H9 (cell line): ENCODE results near the gene DOK6. TPM values are rescaled to one million over a fixed set of nuclear protein-coding genes. Genes with fewer than 3 reads are reported as not detected.

ENCODE experiments used
- DNase-seq: peaks from one replicate; pipeline ENCODE4 v3.0.0-alpha.2; 2017
- H2AFZ ChIP-seq: one replicate; pipeline ENCODE4 v1.6.1; 2013; ENCODE audit warnings: mild to moderate bottlenecking, low read length, control low read depth, moderate library complexity
- H2AK5ac ChIP-seq: 2 replicates; pipeline ENCODE4 v1.6.1; 2013; ENCODE audit warnings: low read length, control low read depth, mixed read lengths; ENCODE audit not compliant: insufficient read length
- H2BK120ac ChIP-seq: one replicate; pipeline ENCODE4 v1.6.1; 2013; ENCODE audit warnings: low read depth, mild to moderate bottlenecking, low read length, control low read depth, inconsistent platforms; ENCODE audit not compliant: poor library complexity, severe bottlenecking
- H2BK12ac ChIP-seq: 2 replicates; pipeline ENCODE4 v1.6.1; 2013; ENCODE audit warnings: low read length, control low read depth, mixed read lengths, low read depth; ENCODE audit not compliant: insufficient read length
- H2BK15ac ChIP-seq: 2 replicates; pipeline ENCODE4 v1.6.1; 2013; ENCODE audit warnings: low read depth, low read length, control low read depth
- H2BK20ac ChIP-seq: one replicate; pipeline ENCODE4 v1.6.1; 2013; ENCODE audit warnings: low read depth, mild to moderate bottlenecking, low read length, control low read depth, inconsistent platforms; ENCODE audit not compliant: poor library complexity, severe bottlenecking
- H2BK5ac ChIP-seq: 2 replicates; pipeline ENCODE4 v1.6.1; 2013; ENCODE audit warnings: low read length, control low read depth, mixed read lengths; ENCODE audit not compliant: insufficient read length
- H3K14ac ChIP-seq: 2 replicates; pipeline ENCODE4 v1.6.1; 2013; ENCODE audit warnings: low read length, control low read depth; ENCODE audit not compliant: insufficient read depth
- H3K18ac ChIP-seq: 2 replicates; pipeline ENCODE4 v1.6.1; 2013; ENCODE audit warnings: low read depth, mild to moderate bottlenecking, mixed read lengths, low read length, control low read depth; ENCODE audit not compliant: insufficient read length
- H3K23ac ChIP-seq: 2 replicates; pipeline ENCODE4 v1.6.1; 2013; ENCODE audit warnings: low read length, control low read depth, mixed read lengths, low read depth; ENCODE audit not compliant: insufficient read length
- H3K23me2 ChIP-seq: 2 replicates; pipeline ENCODE4 v1.6.1; 2013; ENCODE audit warnings: low read depth, mild to moderate bottlenecking, mixed read lengths, low read length, control low read depth; ENCODE audit not compliant: insufficient read length, poor library complexity, severe bottlenecking
- H3K27ac ChIP-seq: 2 replicates; pipeline ENCODE4 v1.5.1; 2013; ENCODE audit warnings: low read length, control low read depth, mixed read lengths, low read depth; ENCODE audit not compliant: insufficient read length
- H3K27me3 ChIP-seq: 2 replicates; pipeline ENCODE4 v1.6.1; 2013; ENCODE audit warnings: low read length, control low read depth, inconsistent platforms; ENCODE audit not compliant: insufficient read depth
- H3K4ac ChIP-seq: 2 replicates; pipeline ENCODE4 v1.6.1; 2013; ENCODE audit warnings: low read depth, mild to moderate bottlenecking, control low read depth, inconsistent platforms, low read length, moderate library complexity
- H3K4me1 ChIP-seq: 2 replicates; pipeline ENCODE4 v1.6.1; 2013; ENCODE audit warnings: low read length, control low read depth, inconsistent platforms; ENCODE audit not compliant: insufficient read depth
- H3K4me2 ChIP-seq: 2 replicates; pipeline ENCODE4 v1.6.1; 2013; ENCODE audit warnings: low read length, control low read depth, mixed read lengths; ENCODE audit not compliant: insufficient read length, insufficient read depth
- H3K56ac ChIP-seq: 2 replicates; pipeline ENCODE4 v1.6.1; 2013; ENCODE audit warnings: low read depth, mild to moderate bottlenecking, mixed read lengths, low read length, control low read depth; ENCODE audit not compliant: insufficient read length
- H3K79me1 ChIP-seq: 2 replicates; pipeline ENCODE4 v1.6.1; 2013; ENCODE audit warnings: low read depth, mild to moderate bottlenecking, moderate library complexity, low read length, control low read depth, inconsistent platforms; ENCODE audit not compliant: insufficient read depth, poor library complexity, severe bottlenecking
- H3K79me2 ChIP-seq: 2 replicates; pipeline ENCODE4 v1.6.1; 2013; ENCODE audit warnings: low read length, control low read depth, inconsistent platforms; ENCODE audit not compliant: insufficient read depth
- H3K9ac ChIP-seq: 2 replicates; pipeline ENCODE4 v1.6.1; 2013; ENCODE audit warnings: low read length, control low read depth, mixed read lengths; ENCODE audit not compliant: insufficient read length; ENCODE audit errors: extremely low read depth
- H3K9me3 ChIP-seq: one replicate; pipeline ENCODE4 v1.6.1; 2013; ENCODE audit warnings: low read depth, low read length, inconsistent platforms; ENCODE audit not compliant: control insufficient read depth
- H3T11ph ChIP-seq: one replicate; pipeline ENCODE4 v1.6.1; 2013; ENCODE audit warnings: mild to moderate bottlenecking, low read length, control low read depth, inconsistent platforms
- H4K20me1 ChIP-seq: one replicate; pipeline ENCODE4 v1.6.1; 2013; ENCODE audit not compliant: control insufficient read depth, insufficient read length, insufficient read depth
- H4K5ac ChIP-seq: 2 replicates; pipeline ENCODE4 v1.6.1; 2013; ENCODE audit warnings: low read depth, mild to moderate bottlenecking, mixed read lengths, low read length, control low read depth; ENCODE audit not compliant: insufficient read length
- H4K8ac ChIP-seq: replicated peaks from 2 replicates; pipeline ENCODE4 v1.6.1; 2013; ENCODE audit warnings: low read length, control low read depth, mixed read lengths, low read depth; ENCODE audit not compliant: insufficient read length
- H4K91ac ChIP-seq: 2 replicates; pipeline ENCODE4 v1.6.1; 2013; ENCODE audit warnings: low read depth, mild to moderate bottlenecking, moderate library complexity, mixed read lengths, low read length, control low read depth; ENCODE audit not compliant: insufficient read length
- H3K27ac Mint-ChIP-seq, 3 experiments: 2 replicates in 2 of 3; 3 replicates in 1 of 3; pipeline ENCODE4 v1.8.0; 2020 to 2021; ENCODE audit warnings: mixed read lengths in 3 of 3, mild to moderate bottlenecking in 1 of 3, moderate library complexity in 1 of 3
- H3K27me3 Mint-ChIP-seq: 2 replicates; pipeline ENCODE4 v1.8.0; 2021; ENCODE audit warnings: low read depth, mild to moderate bottlenecking, moderate library complexity, mixed read lengths
- H3K36me3 Mint-ChIP-seq, 3 experiments: 2 replicates in 2 of 3; 3 replicates in 1 of 3; pipeline ENCODE4 v1.8.0; 2020 to 2021; ENCODE audit warnings: low read depth in 3 of 3, mixed read lengths in 3 of 3; ENCODE audit not compliant: insufficient read depth in 1 of 3
- H3K4me1 Mint-ChIP-seq, 2 experiments: 2 replicates each; pipeline ENCODE4 v1.8.0; 2020; ENCODE audit warnings: mixed read lengths in 2 of 2
- H3K4me3 Mint-ChIP-seq, 2 experiments: 2 replicates in 1 of 2; 3 replicates in 1 of 2; pipeline ENCODE4 v1.8.0; 2020 to 2021; ENCODE audit warnings: mild to moderate bottlenecking in 2 of 2, mixed read lengths in 2 of 2, moderate library complexity in 1 of 2
- H3K9me3 Mint-ChIP-seq, 2 experiments: 2 replicates in 1 of 2; 3 replicates in 1 of 2; pipeline ENCODE4 v1.8.0; 2020; ENCODE audit warnings: mild to moderate bottlenecking in 2 of 2, mixed read lengths in 2 of 2, moderate library complexity in 1 of 2
- WGBS: extraction: QIAGEN DNeasy Blood & Tissue Kit; methylation state at CpG from one replicate; pipeline ENCODE4 v1.1.7; 2013; ENCODE audit warnings: missing lambda C conversion rate, low lambda C conversion rate, mixed read lengths; ENCODE audit not compliant: insufficient read length; ENCODE audit errors: extremely low coverage; 5-methylcytosine and 5-hydroxymethylcytosine counted together
- total RNA-seq: library from RNA; stranded (reverse); gene quantifications from 2 replicates; pipeline ENCODE4 v1.2.1, GENCODE V29; 2021
- TF ChIP-seq, protein P1 (sequence below): fragments of 200-600 bp; sonication (generic); conservative IDR thresholded peaks from 3 replicates; pipeline ENCODE4 v1.8.0; 2021; ENCODE audit warnings: antibody characterized with exemption, mild to moderate bottlenecking

The DOK6 gene
- total RNA-seq, 1 experiment from 2014 or later = 0.20 TPM

DNA sequence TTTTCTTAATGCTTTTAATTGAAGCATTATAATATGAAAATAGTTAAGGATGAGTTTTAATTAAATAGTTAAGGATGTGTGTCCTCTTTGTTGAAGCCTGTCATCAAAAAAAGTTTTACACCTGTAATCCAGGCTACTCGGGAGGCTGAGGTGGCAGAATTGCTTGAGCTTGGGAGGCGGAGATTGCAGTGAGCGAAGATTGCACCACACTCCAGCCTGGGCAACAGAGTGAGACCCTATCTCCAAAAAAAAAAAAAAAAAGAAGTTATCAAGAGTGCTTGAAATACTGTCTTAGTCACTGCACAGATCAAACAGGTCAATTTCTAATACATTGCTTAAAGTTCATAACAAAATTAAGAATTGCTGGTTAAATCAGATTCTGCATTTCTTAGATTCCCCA is 353.4 kb downstream of the DOK6 start:
- no CpG with 5 or more reads among the region's 3 CpGs for WGBS

More for the DNA sequence above, 353.4 kb downstream of the DOK6 start:
- no peak for DNase-seq
- Histone ChIP-seq H3K27ac (no peak overlapping the region), H4K91ac (no peak overlapping the region), H2AK5ac (no peak overlapping the region), H3K4me1 (peaks cover 8% of the 10 kb centered on the region; the same call in 1 of the 2 replicates), H2BK5ac (no peak overlapping the region), H3T11ph (no peak overlapping the region), H3K14ac (no peak overlapping the region), H3K9ac (no peak overlapping the region), H3K56ac (no peak overlapping the region), H4K8ac (no peak overlapping the region), H3K23ac (no peak overlapping the region), H3K4ac (no peak overlapping the region), H2AFZ (no peak overlapping the region), H2BK15ac (no peak overlapping the region), H4K20me1 (no peaks in the 10 kb centered on the region), H3K9me3 (no peaks in the 10 kb centered on the region), H3K18ac (no peak overlapping the region), H4K5ac (no peak overlapping the region), H3K4me2 (no peak overlapping the region), H3K27me3 (no peaks in the 10 kb centered on the region), H3K79me2 (no peaks in the 10 kb centered on the region), H2BK20ac (no peak overlapping the region), H3K79me1 (no peaks in the 10 kb centered on the region), H2BK12ac (no peak overlapping the region), H3K23me2 (no peaks in the 10 kb centered on the region), H2BK120ac (no peak overlapping the region)
- no peak overlapping the region for H3K4me3 Mint-ChIP-seq
- no peaks in the 10 kb centered on the region for H3K27me3 Mint-ChIP-seq
- H3K36me3 Mint-ChIP-seq = peaks cover 3 to 32% (median 15%) of the 10 kb centered on the region in 3 experiments; a peak in 6 of 7 replicates
- H3K4me1 Mint-ChIP-seq = peaks cover 26 to 27% of the 10 kb centered on the region in 2 experiments
- peaks cover 21 to 23% of the 10 kb centered on the region in 2 experiments; a peak in 4 of 5 replicates for H3K9me3 Mint-ChIP-seq
- TF ChIP-seq, protein P1, sequence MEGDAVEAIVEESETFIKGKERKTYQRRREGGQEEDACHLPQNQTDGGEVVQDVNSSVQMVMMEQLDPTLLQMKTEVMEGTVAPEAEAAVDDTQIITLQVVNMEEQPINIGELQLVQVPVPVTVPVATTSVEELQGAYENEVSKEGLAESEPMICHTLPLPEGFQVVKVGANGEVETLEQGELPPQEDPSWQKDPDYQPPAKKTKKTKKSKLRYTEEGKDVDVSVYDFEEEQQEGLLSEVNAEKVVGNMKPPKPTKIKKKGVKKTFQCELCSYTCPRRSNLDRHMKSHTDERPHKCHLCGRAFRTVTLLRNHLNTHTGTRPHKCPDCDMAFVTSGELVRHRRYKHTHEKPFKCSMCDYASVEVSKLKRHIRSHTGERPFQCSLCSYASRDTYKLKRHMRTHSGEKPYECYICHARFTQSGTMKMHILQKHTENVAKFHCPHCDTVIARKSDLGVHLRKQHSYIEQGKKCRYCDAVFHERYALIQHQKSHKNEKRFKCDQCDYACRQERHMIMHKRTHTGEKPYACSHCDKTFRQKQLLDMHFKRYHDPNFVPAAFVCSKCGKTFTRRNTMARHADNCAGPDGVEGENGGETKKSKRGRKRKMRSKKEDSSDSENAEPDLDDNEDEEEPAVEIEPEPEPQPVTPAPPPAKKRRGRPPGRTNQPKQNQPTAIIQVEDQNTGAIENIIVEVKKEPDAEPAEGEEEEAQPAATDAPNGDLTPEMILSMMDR = no peak
- no peak overlapping the region for H3K27ac Mint-ChIP-seq
